GM12878 (cell line): ENCODE results near the gene DOCK7. TPM values are rescaled to one million over a fixed set of nuclear protein-coding genes. Genes with fewer than 3 reads are reported as not detected.

ENCODE experiments used
- ATAC-seq: fragments of 200-7000 bp; cut with Tn5 transposase; 3 replicates; pipeline ENCODE4 v1.9.1; 2020; ENCODE audit warnings: mild to moderate bottlenecking, moderate library complexity
- BruUV-seq: library from RNA; stranded (reverse); fragments of 400-500 nt; replicated peaks from 2 replicates; lab custom pipeline; 2021; lab: Mats Ljungman, UMichigan
- CTCF ChIA-PET: fragments of 300-600 bp; sonication (Branson Sonifier 250); formaldehyde crosslinking; extraction: SDS; loops from one replicate; lab custom pipeline; 2021; ENCODE audit warnings: inconsistent platforms; lab: Yijun Ruan, JAX
- POLR2A ChIA-PET: fragments of 350-600 bp; formaldehyde crosslinking; extraction: SDS; loops from one replicate; lab custom pipeline; 2021; ENCODE audit warnings: inconsistent platforms; lab: Charles Lee
- RAD21 ChIA-PET: fragments of 300-600 bp; sonication (Branson Sonifier 250); formaldehyde crosslinking; loops from one replicate; lab custom pipeline; 2023; ENCODE audit warnings: antibody characterized with exemption; ENCODE audit not compliant: unreplicated experiment; lab: Charles Lee
- SMC1A ChIA-PET: fragments of 300-600 bp; sonication (Branson Sonifier 250); formaldehyde crosslinking; loops from one replicate; lab custom pipeline; 2023; ENCODE audit not compliant: unreplicated experiment, uncharacterized antibody; lab: Charles Lee
- DNase-seq: peaks from one replicate; pipeline ENCODE4 v3.0.0-alpha.2; 2011; ENCODE audit warnings: low read depth, low spot score
- FAIRE-seq: peaks from 3 replicates; lab custom pipeline; 2011; peaks lifted over from hg19 to GRCh38; lab: Jason Lieb, UNC
- H2AFZ ChIP-seq: 2 replicates; pipeline ENCODE4 v1.6.0; 2011; ENCODE audit warnings: low read depth, low read length, control low read depth; ENCODE audit not compliant: control insufficient read depth
- H3K27ac ChIP-seq: 2 replicates; pipeline ENCODE4 v1.5.1; 2011; ENCODE audit warnings: control low read depth; ENCODE audit not compliant: control insufficient read depth, insufficient read depth
- H3K27me3 ChIP-seq, 2 experiments: replicated peaks in 1 of 2; 2 replicates each; pipeline versions ENCODE4 v1.6.0 to v1.6.1; 2011; ENCODE audit warnings: low read length in 1 of 2; ENCODE audit not compliant: control insufficient read depth in 2 of 2, insufficient read depth in 2 of 2
- H3K36me3 ChIP-seq, 2 experiments: 2 replicates each; pipeline ENCODE4 v1.5.1; 2011; ENCODE audit warnings: low read length in 1 of 2; ENCODE audit not compliant: control insufficient read depth in 2 of 2, insufficient read depth in 2 of 2
- H3K4me1 ChIP-seq: 2 replicates; pipeline ENCODE4 v1.6.1; 2011; ENCODE audit warnings: mild to moderate bottlenecking, low read length, moderate library complexity, mixed read lengths; ENCODE audit not compliant: control insufficient read depth, insufficient read depth
- H3K4me2 ChIP-seq: 2 replicates; pipeline ENCODE4 v1.6.0; 2011; ENCODE audit warnings: control low read depth; ENCODE audit not compliant: control insufficient read depth, insufficient read depth
- H3K4me3 ChIP-seq: fragments of 200-600 bp; sonication (generic); 2 replicates; pipeline ENCODE4 v1.5.1; 2016
- H3K79me2 ChIP-seq: 2 replicates; pipeline ENCODE4 v1.6.0; 2011; ENCODE audit warnings: low read length; ENCODE audit not compliant: control insufficient read depth, insufficient read depth
- H3K9ac ChIP-seq: 2 replicates; pipeline ENCODE4 v1.8.0; 2011; ENCODE audit warnings: low read length, control low read depth, mixed read lengths; ENCODE audit not compliant: control insufficient read depth, insufficient read depth
- H3K9me3 ChIP-seq: replicated peaks from 3 replicates; pipeline ENCODE4 v1.5.1; 2011; ENCODE audit warnings: mild to moderate bottlenecking, low read length; ENCODE audit not compliant: control insufficient read depth, insufficient read depth
- H4K20me1 ChIP-seq: 2 replicates; pipeline ENCODE4 v1.6.0; 2011; ENCODE audit not compliant: control insufficient read depth, insufficient read depth
- ATF7 ChIP-seq: fragments of 450-650 bp; IDR thresholded peaks from 2 replicates; pipeline ENCODE4 v1.6.1; 2016; ENCODE audit warnings: low read depth, mild to moderate bottlenecking
- CBX5 ChIP-seq: sonication (generic); IDR thresholded peaks from 2 replicates; pipeline ENCODE4 v1.6.1; 2016; ENCODE audit warnings: low read depth, moderate library complexity, mild to moderate bottlenecking, inconsistent platforms
- DPF2 ChIP-seq: fragments of 450-650 bp; IDR thresholded peaks from 2 replicates; pipeline ENCODE4 v1.6.1; 2017; ENCODE audit warnings: mild to moderate bottlenecking
- KAT2A ChIP-seq: conservative IDR thresholded peaks from 2 replicates; pipeline ENCODE4 v1.6.1; 2011; ENCODE audit warnings: low read depth, low read length; ENCODE audit not compliant: control insufficient read depth
- NFYA ChIP-seq: IDR thresholded peaks from 2 replicates; pipeline ENCODE4 v1.6.1; 2011; ENCODE audit warnings: low read depth, mild to moderate bottlenecking, low read length, improper control_type of control experiment, borderline replicate concordance
- SIN3A ChIP-seq: IDR thresholded peaks from 2 replicates; pipeline ENCODE4 v1.6.1; 2012; ENCODE audit warnings: low read depth, low read length, improper control_type of control experiment
- SPI1 ChIP-seq: IDR thresholded peaks from 2 replicates; pipeline ENCODE4 v1.6.1; 2011; ENCODE audit warnings: low read depth, mild to moderate bottlenecking, low read length, moderate library complexity, borderline replicate concordance; ENCODE audit not compliant: insufficient read depth
- ZNF384 ChIP-seq: IDR thresholded peaks from 2 replicates; pipeline ENCODE4 v1.6.1; 2012; ENCODE audit warnings: low read depth, mild to moderate bottlenecking, low read length, improper control_type of control experiment, borderline replicate concordance
- WGBS: methylation state at CpG from one replicate; pipeline ENCODE4 v1.1.6; 2016; ENCODE audit warnings: low lambda C conversion rate; ENCODE audit not compliant: insufficient replicate concordance, insufficient coverage; ENCODE audit errors: missing lambda C conversion rate; 5-methylcytosine and 5-hydroxymethylcytosine counted together
- in situ Hi-C: fragments of 300-500 bp; cut with MboI; formaldehyde crosslinking; loops from 9 replicates; pipeline ENCODE4 v1.14.3; 2018; ENCODE audit warnings: mixed read lengths
- intact Hi-C: fragments of 100-400 bp; cut with micrococcal nuclease; formaldehyde crosslinking; loops from one replicate; pipeline ENCODE4 v1.14.2; 2022; ENCODE audit not compliant: unreplicated experiment
- polyA plus RNA-seq, 11 experiments: library from polyadenylated mRNA; depleted of rRNA in 4 of 11; unstranded in 6 of 11; stranded (reverse) in 5 of 11; fragments of >200 nt; fragmentation: Nextera tagmentation in 4 of 11; fragmentation: Illumina TruSeq in 1 of 11; extraction: Ambion mirVana in 4 of 11; extraction: Trizol in 1 of 11; gene quantifications; 1 replicate in 1 of 11; 2 replicates in 10 of 11; pipeline versions ENCODE4 v1.2.1 to v1.2.3, GENCODE V29; 2011 to 2016; ENCODE audit warnings: inconsistent platforms in 2 of 11, missing spikeins in 2 of 11, low read depth in 1 of 11
- total RNA-seq, 4 experiments: library from RNA; depleted of rRNA in 3 of 4; stranded (reverse); fragments of >200 nt in 3 of 4; fragmentation: Illumina TruSeq in 1 of 4; extraction: Trizol in 1 of 4; gene quantifications; 2 replicates each; pipeline versions ENCODE4 v1.2.1 to v1.2.3, GENCODE V29; 2013 to 2021
- TF ChIP-seq, protein P1 (sequence below): IDR thresholded peaks from 2 replicates; pipeline ENCODE4 v1.6.1; 2011; ENCODE audit warnings: borderline replicate concordance, low read depth, mild to moderate bottlenecking, moderate library complexity, low read length; ENCODE audit not compliant: insufficient read depth, poor library complexity, severe bottlenecking

Gene DOCK7
- total and polyA plus RNA-seq, 10 of the 15 experiments (the other 5 are each of a cell fraction or from before 2014, with no cell fraction given), result 4.8 to 34.6 (median 26.9) TPM

DNA sequence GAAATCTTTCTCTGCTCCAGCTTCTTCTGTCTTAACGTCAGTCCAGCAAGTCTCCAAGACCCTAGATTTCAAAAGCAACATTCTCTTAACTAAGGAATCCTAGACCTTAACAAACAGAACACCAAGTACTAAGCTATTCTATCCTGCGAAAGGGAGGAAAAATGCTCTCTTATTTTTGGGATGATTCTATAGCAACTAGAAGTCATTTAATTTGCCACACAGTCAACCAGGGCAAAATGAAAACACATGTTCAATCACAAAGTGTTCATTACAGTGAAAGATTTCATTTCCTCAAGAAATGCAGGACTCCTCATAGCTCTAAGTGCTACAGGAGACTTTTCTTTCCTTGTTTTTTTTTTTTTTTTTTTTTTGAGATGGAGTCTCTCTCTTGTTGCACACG lies 36.2 kb upstream of the DOCK7 start:
- Histone ChIP-seq H3K4me1 (0 out of 2 replicates have a peak, but pooled peaks cover 5% of the 10 kb centered on the region), H3K9me3 (no peaks in the 10 kb centered on the region), H3K9ac (no peak overlapping the region), H3K79me2 (no peaks in the 10 kb centered on the region), H3K27ac (no peak overlapping the region), H3K4me3 (no peak overlapping the region), H2AFZ (no peak overlapping the region), H3K4me2 (no peak overlapping the region; the same call in 1 of the 2 replicates), H4K20me1 (no peaks in the 10 kb centered on the region), H3K36me3 (no peaks in the 10 kb centered on the region), H3K27me3 (no peaks in the 10 kb centered on the region)
- no TSS peak for BruUV-seq
- CTCF ChIA-PET, result interaction anchor here (0.7 to 2.9 kb wide), 6 partner anchors 13 to 223 kb away, joined by 3 to 14 read pairs (median 4); no protein-coding TSS in a partner anchor
- SMC1A ChIA-PET, result interaction anchor here (0.7 to 6.3 kb wide), 9 partner anchors 21 to 224 kb away, joined by 3 to 43 read pairs (median 6); partner anchors contain the start of gene DOCK7
- DNase-seq (no peak), FAIRE-seq (no peak), ATAC-seq (no peak)
- in situ Hi-C loops, result no loop called here
- POLR2A ChIA-PET, result interaction anchor here (1.3 kb wide), 1 partner anchor 102 kb away, joined by 5 read pairs; no protein-coding TSS in a partner anchor
- WGBS, result 97% methylated on average over 2 of the region's 3 CpGs
- RAD21 ChIA-PET, result interaction anchor here (1.0 to 2.9 kb wide), 5 partner anchors 99 to 217 kb away, joined by 3 to 12 read pairs (median 4); no protein-coding TSS in a partner anchor
- intact Hi-C loops, result no loop called here
- no peak for TF ChIP-seq DPF2
- TF ChIP-seq ZNF384, result no peak
- TF ChIP-seq ATF7, result no peak
- no peak for TF ChIP-seq CBX5
- TF ChIP-seq, protein P1, sequence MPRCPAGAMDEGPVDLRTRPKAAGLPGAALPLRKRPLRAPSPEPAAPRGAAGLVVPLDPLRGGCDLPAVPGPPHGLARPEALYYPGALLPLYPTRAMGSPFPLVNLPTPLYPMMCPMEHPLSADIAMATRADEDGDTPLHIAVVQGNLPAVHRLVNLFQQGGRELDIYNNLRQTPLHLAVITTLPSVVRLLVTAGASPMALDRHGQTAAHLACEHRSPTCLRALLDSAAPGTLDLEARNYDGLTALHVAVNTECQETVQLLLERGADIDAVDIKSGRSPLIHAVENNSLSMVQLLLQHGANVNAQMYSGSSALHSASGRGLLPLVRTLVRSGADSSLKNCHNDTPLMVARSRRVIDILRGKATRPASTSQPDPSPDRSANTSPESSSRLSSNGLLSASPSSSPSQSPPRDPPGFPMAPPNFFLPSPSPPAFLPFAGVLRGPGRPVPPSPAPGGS, result no peak
- no peak for TF ChIP-seq KAT2A
- TF ChIP-seq SPI1, result no peak
- TF ChIP-seq SIN3A, result no peak
- no peak for TF ChIP-seq NFYA
